IMR-90 (cell line): ENCODE results near the gene RAPGEF2. TPM values are rescaled to one million over a fixed set of nuclear protein-coding genes. Genes with fewer than 3 reads are reported as not detected.

Experiments used
- ATAC-seq: fragments of 200-7000 bp; cut with Tn5 transposase; 2 replicates; pipeline ENCODE4 v1.9.1; 2020; ENCODE audit warnings: low read depth, mild to moderate bottlenecking, moderate library complexity
- BruUV-seq: library from RNA; stranded (reverse); fragments of 400-500 nt; replicated peaks from 2 replicates; lab custom pipeline; 2021; lab: Mats Ljungman, UMichigan
- CTCF ChIA-PET: fragments of 300-600 bp; formaldehyde crosslinking; extraction: SDS; loops from one replicate; lab custom pipeline; 2021; ENCODE audit warnings: antibody characterized with exemption; lab: Yijun Ruan, JAX
- POLR2A ChIA-PET: fragments of 300-600 bp; sonication (Branson Sonifier 250); formaldehyde crosslinking; loops from one replicate; lab custom pipeline; 2022; ENCODE audit warnings: antibody characterized with exemption; ENCODE audit not compliant: unreplicated experiment; lab: Charles Lee
- DNase-seq: peaks from one replicate; pipeline ENCODE4 v3.0.0; 2013
- H2AFZ ChIP-seq: replicated peaks from 2 replicates; pipeline ENCODE3; 2013; ENCODE audit warnings: low read length, mild to moderate bottlenecking; ENCODE audit not compliant: poor library complexity
- H2AK5ac ChIP-seq: 2 replicates; pipeline ENCODE4 v1.6.1; 2013; ENCODE audit warnings: low read depth, low read length, inconsistent platforms
- H2AK9ac ChIP-seq: replicated peaks from 2 replicates; pipeline ENCODE3; 2013; ENCODE audit warnings: mild to moderate bottlenecking, low read depth, low read length, moderate library complexity; ENCODE audit not compliant: poor library complexity
- H2BK120ac ChIP-seq: 2 replicates; pipeline ENCODE4 v1.6.1; 2013; ENCODE audit warnings: low read depth, low read length, inconsistent platforms
- H2BK15ac ChIP-seq: 3 replicates; pipeline ENCODE4 v1.6.1; 2013; ENCODE audit warnings: low read depth, low read length, inconsistent platforms
- H2BK20ac ChIP-seq: 2 replicates; pipeline ENCODE4 v1.6.1; 2013; ENCODE audit warnings: low read depth, mild to moderate bottlenecking, inconsistent platforms, low read length, moderate library complexity
- H2BK5ac ChIP-seq: 2 replicates; pipeline ENCODE4 v1.6.1; 2013; ENCODE audit warnings: mild to moderate bottlenecking, low read depth, low read length, inconsistent platforms; ENCODE audit not compliant: poor library complexity, severe bottlenecking
- H3K14ac ChIP-seq: replicated peaks from 2 replicates; pipeline ENCODE4 v1.6.1; 2013; ENCODE audit warnings: low read depth, low read length, inconsistent platforms
- H3K18ac ChIP-seq: 2 replicates; pipeline ENCODE4 v1.6.1; 2013; ENCODE audit warnings: low read depth, low read length, control low read depth
- H3K23ac ChIP-seq: 2 replicates; pipeline ENCODE4 v1.6.1; 2013; ENCODE audit warnings: low read depth, low read length, inconsistent platforms
- H3K27ac ChIP-seq: 2 replicates; pipeline ENCODE4 v1.5.1; 2013; ENCODE audit warnings: mild to moderate bottlenecking, control low read depth, low read length; ENCODE audit not compliant: insufficient read depth
- H3K27me3 ChIP-seq: 2 replicates; pipeline ENCODE4 v1.6.1; 2013; ENCODE audit warnings: low read length; ENCODE audit not compliant: control insufficient read depth, insufficient read depth
- H3K36me3 ChIP-seq: 2 replicates; pipeline ENCODE4 v1.6.1; 2013; ENCODE audit warnings: low read length, mixed read lengths; ENCODE audit not compliant: control insufficient read depth, insufficient read depth
- H3K4ac ChIP-seq: 2 replicates; pipeline ENCODE4 v1.6.1; 2013; ENCODE audit warnings: low read depth, low read length, inconsistent platforms
- H3K4me1 ChIP-seq: 2 replicates; pipeline ENCODE4 v1.6.1; 2013; ENCODE audit warnings: low read length, mixed read lengths; ENCODE audit not compliant: control insufficient read depth, insufficient read depth
- H3K4me2 ChIP-seq: 2 replicates; pipeline ENCODE4 v1.6.1; 2013; ENCODE audit warnings: low read depth, mild to moderate bottlenecking, control low read depth, low read length, moderate library complexity
- H3K4me3 ChIP-seq: 2 replicates; pipeline ENCODE4 v1.5.1; 2013; ENCODE audit warnings: low read depth, mild to moderate bottlenecking, control low read depth, low read length, moderate library complexity; ENCODE audit not compliant: insufficient read depth
- H3K56ac ChIP-seq: 2 replicates; pipeline ENCODE4 v1.6.1; 2013; ENCODE audit warnings: low read length, inconsistent platforms; ENCODE audit not compliant: insufficient read depth; ENCODE audit errors: extremely low read depth
- H3K79me1 ChIP-seq, 2 experiments: 2 replicates each; pipeline ENCODE4 v1.6.1; 2013; ENCODE audit warnings: low read length in 2 of 2, inconsistent platforms in 1 of 2, low read depth in 1 of 2
- H3K9ac ChIP-seq: 2 replicates; pipeline ENCODE4 v1.6.1; 2013; ENCODE audit warnings: low read depth, low read length, control low read depth
- H3K9me1 ChIP-seq: 2 replicates; pipeline ENCODE4 v1.6.1; 2013; ENCODE audit warnings: low read length, inconsistent platforms; ENCODE audit not compliant: insufficient read depth
- H3K9me3 ChIP-seq: 2 replicates; pipeline ENCODE4 v1.6.1; 2013; ENCODE audit warnings: low read length; ENCODE audit not compliant: control insufficient read depth, insufficient read depth
- H4K20me1 ChIP-seq: 2 replicates; pipeline ENCODE4 v1.6.1; 2013; ENCODE audit warnings: low read length, inconsistent platforms; ENCODE audit not compliant: insufficient read depth
- H4K5ac ChIP-seq: 2 replicates; pipeline ENCODE4 v1.6.1; 2013; ENCODE audit warnings: mild to moderate bottlenecking, low read depth, low read length, control low read depth
- H4K8ac ChIP-seq, 2 experiments: 2 replicates each; pipeline ENCODE4 v1.6.1; 2013; ENCODE audit warnings: low read depth in 2 of 2, low read length in 2 of 2, control low read depth in 1 of 2, inconsistent platforms in 1 of 2
- H4K91ac ChIP-seq: 2 replicates; pipeline ENCODE4 v1.6.1; 2013; ENCODE audit warnings: low read depth, low read length, inconsistent platforms; ENCODE audit not compliant: insufficient read depth
- CEBPB ChIP-seq: IDR thresholded peaks from 2 replicates; pipeline ENCODE4 v1.6.1; 2012; ENCODE audit warnings: low read depth, low read length, improper control_type of control experiment
- CHD1 ChIP-seq: IDR thresholded peaks from 2 replicates; pipeline ENCODE4 v1.6.1; 2012; ENCODE audit warnings: low read depth, low read length, improper control_type of control experiment
- FOS ChIP-seq: fragments of 150-350 bp; IDR thresholded peaks from 2 replicates; pipeline ENCODE4 v1.6.1; 2016; ENCODE audit warnings: low read depth, low read length
- MAZ ChIP-seq: IDR thresholded peaks from 2 replicates; pipeline ENCODE4 v1.6.1; 2012; ENCODE audit warnings: low read depth, mild to moderate bottlenecking, low read length, improper control_type of control experiment, moderate library complexity, borderline replicate concordance
- MXI1 ChIP-seq: IDR thresholded peaks from 2 replicates; pipeline ENCODE4 v1.6.1; 2012; ENCODE audit warnings: low read depth, mild to moderate bottlenecking, low read length, moderate library complexity, borderline replicate concordance
- NFE2L2 ChIP-seq: fragments of 150-350 bp; IDR thresholded peaks from 2 replicates; pipeline ENCODE4 v1.6.1; 2016; ENCODE audit warnings: low read depth, mild to moderate bottlenecking, low read length
- POLR2A ChIP-seq: IDR thresholded peaks from 2 replicates; pipeline ENCODE4 v1.6.1; 2012; ENCODE audit warnings: mild to moderate bottlenecking, low read depth, low read length
- RAD21 ChIP-seq: IDR thresholded peaks from 2 replicates; pipeline ENCODE4 v1.6.1; 2012; ENCODE audit warnings: low read length, improper control_type of control experiment
- RCOR1 ChIP-seq: IDR thresholded peaks from 2 replicates; pipeline ENCODE4 v1.6.1; 2012; ENCODE audit warnings: mild to moderate bottlenecking, low read length, improper control_type of control experiment; ENCODE audit not compliant: insufficient replicate concordance
- RFX5 ChIP-seq: IDR thresholded peaks from 2 replicates; pipeline ENCODE4 v1.8.0; 2012; ENCODE audit warnings: low read depth, mild to moderate bottlenecking, low read length, moderate library complexity
- dilution Hi-C: fragments of 300-500 bp; cut with HindIII; formaldehyde crosslinking; loops from one replicate; pipeline ENCODE4 v1.14.3; 2018; ENCODE audit warnings: low sequenced_read_pairs; ENCODE audit not compliant: unreplicated experiment
- in situ Hi-C: fragments of 300-500 bp; cut with MboI; formaldehyde crosslinking; loops from 3 replicates; pipeline ENCODE4 v1.14.3; 2019; ENCODE audit warnings: low sequenced_read_pairs, inconsistent platforms, mixed read lengths
- intact Hi-C: fragments of 100-400 bp; cut with micrococcal nuclease; formaldehyde crosslinking; loops from 2 replicates; pipeline ENCODE4 v1.10.0; 2022
- polyA plus RNA-seq, 3 experiments: library from polyadenylated mRNA; depleted of rRNA; stranded (reverse); fragments of >200 nt; gene quantifications; 2 replicates each; pipeline ENCODE4 v1.2.3, GENCODE V29; 2012; ENCODE audit warnings: low replicate concordance in 1 of 3
- total RNA-seq: library from RNA; depleted of rRNA; stranded (reverse); fragments of >200 nt; gene quantifications from 2 replicates; pipeline ENCODE4 v1.2.3, GENCODE V29; 2012
- TF ChIP-seq, protein P1 (sequence below): fragments of 150-350 bp; IDR thresholded peaks from 2 replicates; pipeline ENCODE4 v1.6.1; 2017; ENCODE audit warnings: mild to moderate bottlenecking, antibody characterized with exemption, low read length, low read depth
- TF ChIP-seq, protein P2 (sequence below): fragments of 150-350 bp; IDR thresholded peaks from 2 replicates; pipeline ENCODE4 v1.6.1; 2016; ENCODE audit warnings: low read depth, mild to moderate bottlenecking, low read length, moderate library complexity, borderline replicate concordance
- TF ChIP-seq, protein P3 (sequence below): conservative IDR thresholded peaks from 2 replicates; pipeline ENCODE4 v1.5.1; 2012; ENCODE audit warnings: mild to moderate bottlenecking, low read depth, low read length, improper control_type of control experiment

The RAPGEF2 gene
- total and polyA plus RNA-seq, 2 of the 4 experiments (the other 2 are of a cell fraction) = 27.6 to 109 TPM

DNA sequence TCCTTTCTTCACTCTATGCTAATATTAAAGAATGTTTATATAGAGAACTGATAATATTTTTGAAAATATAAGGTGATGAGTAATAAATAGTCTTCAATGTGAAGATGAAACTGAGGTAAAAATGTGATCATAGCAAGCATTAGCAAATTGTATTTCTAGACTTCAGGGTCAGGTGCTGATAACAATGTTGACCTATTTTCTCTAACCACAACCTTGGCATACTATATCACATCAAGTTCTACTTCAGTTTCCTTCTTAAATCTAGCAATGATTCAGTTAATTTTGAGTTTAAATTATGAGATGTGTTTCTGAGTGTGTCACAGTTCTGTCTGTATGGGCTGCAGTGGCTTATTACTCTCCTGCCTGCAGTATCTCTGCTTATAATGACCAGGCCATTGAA lies 209.4 kb downstream of the RAPGEF2 start:
- H2AK9ac ChIP-seq = no peak overlapping the region
- H3K9ac ChIP-seq = no peak overlapping the region
- no peak overlapping the region for H2BK120ac ChIP-seq
- H3K9me3 ChIP-seq = no peaks in the 10 kb centered on the region
- CTCF ChIA-PET = interaction anchor here (0.8 kb wide), 1 partner anchor 46 kb away, joined by 3 read pairs; no protein-coding TSS in a partner anchor
- no peak overlapping the region for H4K8ac ChIP-seq
- H3K27me3 ChIP-seq = no peaks in the 10 kb centered on the region
- no peak overlapping the region for H3K14ac ChIP-seq
- no peak; the same call in 1 of the 2 replicates for ATAC-seq
- no peak overlapping the region for H4K91ac ChIP-seq
- H2AK5ac ChIP-seq = no peak overlapping the region
- no peak overlapping the region for H3K56ac ChIP-seq
- H3K4me3 ChIP-seq = no peak overlapping the region
- no peak overlapping the region for H2BK15ac ChIP-seq
- no peak overlapping the region for H3K4me2 ChIP-seq
- no peak overlapping the region for H3K27ac ChIP-seq
- peak; percentile 8 for DNase-seq
- in situ Hi-C loops = no loop called here
- H3K9me1 ChIP-seq = peaks cover 7% of the 10 kb centered on the region
- dilution Hi-C loops = no loop called here
- no peaks in the 10 kb centered on the region for H4K20me1 ChIP-seq
- intact Hi-C loops = no loop called here
- no peak for TF ChIP-seq NFE2L2
- TF ChIP-seq, protein P1, sequence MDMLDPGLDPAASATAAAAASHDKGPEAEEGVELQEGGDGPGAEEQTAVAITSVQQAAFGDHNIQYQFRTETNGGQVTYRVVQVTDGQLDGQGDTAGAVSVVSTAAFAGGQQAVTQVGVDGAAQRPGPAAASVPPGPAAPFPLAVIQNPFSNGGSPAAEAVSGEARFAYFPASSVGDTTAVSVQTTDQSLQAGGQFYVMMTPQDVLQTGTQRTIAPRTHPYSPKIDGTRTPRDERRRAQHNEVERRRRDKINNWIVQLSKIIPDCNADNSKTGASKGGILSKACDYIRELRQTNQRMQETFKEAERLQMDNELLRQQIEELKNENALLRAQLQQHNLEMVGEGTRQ = no peak
- TF ChIP-seq MAZ = no peak
- no peak for TF ChIP-seq RCOR1
- TF ChIP-seq POLR2A = no peak
- no peak for TF ChIP-seq RFX5
- TF ChIP-seq RAD21 = no peak
- no peak for TF ChIP-seq CHD1
- TF ChIP-seq, protein P2, sequence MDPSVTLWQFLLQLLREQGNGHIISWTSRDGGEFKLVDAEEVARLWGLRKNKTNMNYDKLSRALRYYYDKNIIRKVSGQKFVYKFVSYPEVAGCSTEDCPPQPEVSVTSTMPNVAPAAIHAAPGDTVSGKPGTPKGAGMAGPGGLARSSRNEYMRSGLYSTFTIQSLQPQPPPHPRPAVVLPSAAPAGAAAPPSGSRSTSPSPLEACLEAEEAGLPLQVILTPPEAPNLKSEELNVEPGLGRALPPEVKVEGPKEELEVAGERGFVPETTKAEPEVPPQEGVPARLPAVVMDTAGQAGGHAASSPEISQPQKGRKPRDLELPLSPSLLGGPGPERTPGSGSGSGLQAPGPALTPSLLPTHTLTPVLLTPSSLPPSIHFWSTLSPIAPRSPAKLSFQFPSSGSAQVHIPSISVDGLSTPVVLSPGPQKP = no peak
- no peak for TF ChIP-seq CEBPB
- TF ChIP-seq MXI1 = no peak
- TF ChIP-seq FOS = no peak
- TF ChIP-seq, protein P3, sequence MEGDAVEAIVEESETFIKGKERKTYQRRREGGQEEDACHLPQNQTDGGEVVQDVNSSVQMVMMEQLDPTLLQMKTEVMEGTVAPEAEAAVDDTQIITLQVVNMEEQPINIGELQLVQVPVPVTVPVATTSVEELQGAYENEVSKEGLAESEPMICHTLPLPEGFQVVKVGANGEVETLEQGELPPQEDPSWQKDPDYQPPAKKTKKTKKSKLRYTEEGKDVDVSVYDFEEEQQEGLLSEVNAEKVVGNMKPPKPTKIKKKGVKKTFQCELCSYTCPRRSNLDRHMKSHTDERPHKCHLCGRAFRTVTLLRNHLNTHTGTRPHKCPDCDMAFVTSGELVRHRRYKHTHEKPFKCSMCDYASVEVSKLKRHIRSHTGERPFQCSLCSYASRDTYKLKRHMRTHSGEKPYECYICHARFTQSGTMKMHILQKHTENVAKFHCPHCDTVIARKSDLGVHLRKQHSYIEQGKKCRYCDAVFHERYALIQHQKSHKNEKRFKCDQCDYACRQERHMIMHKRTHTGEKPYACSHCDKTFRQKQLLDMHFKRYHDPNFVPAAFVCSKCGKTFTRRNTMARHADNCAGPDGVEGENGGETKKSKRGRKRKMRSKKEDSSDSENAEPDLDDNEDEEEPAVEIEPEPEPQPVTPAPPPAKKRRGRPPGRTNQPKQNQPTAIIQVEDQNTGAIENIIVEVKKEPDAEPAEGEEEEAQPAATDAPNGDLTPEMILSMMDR = no peak
- H3K18ac ChIP-seq = no peak overlapping the region
- no peak overlapping the region for H3K4ac ChIP-seq
- H4K5ac ChIP-seq = no peak overlapping the region
- no peak overlapping the region for H2BK20ac ChIP-seq
- BruUV-seq = no TSS peak
- H3K23ac ChIP-seq = no peak overlapping the region
- peaks cover 30 to 46% of the 10 kb centered on the region in 2 experiments for H3K79me1 ChIP-seq
- POLR2A ChIA-PET = no interaction called here
- peaks cover 5% of the 10 kb centered on the region; the same call in 1 of the 2 replicates for H3K4me1 ChIP-seq
- H2AFZ ChIP-seq = no peak overlapping the region
- peaks cover 11% of the 10 kb centered on the region for H3K36me3 ChIP-seq
- peak overlapping the region; percentile 15 for H2BK5ac ChIP-seq
